Globus pallidus (tissue), 1 donor: Measurements from ENCODE around the gene TNFRSF8.
"Not testable (repeated sequence)": the region's sequence is repeated elsewhere in the genome, so short reads cannot be mapped to it uniquely, and the experiment has no call there.

ENCODE experiments used
- DNase-seq: peaks from one replicate; pipeline ENCODE4 v3.0.0-alpha.2; 2015; ENCODE audit warnings: low spot score

Gene TNFRSF8

GRCh38 chr1:12063141-12064072, at the start of gene TNFRSF8:
TSS of gene TNFRSF8 (plus strand) at chr1:12063303. CDS start at chr1:12063599, 296 bp downstream.
- DNase-seq: no peak

GRCh38 chr1:12014141-12014991, 48.7 kb upstream of the TNFRSF8 start:
- no peak for DNase-seq

GRCh38 chr1:12015001-12015491, 48.1 kb upstream of the TNFRSF8 start:
- no peak for DNase-seq

DNA sequence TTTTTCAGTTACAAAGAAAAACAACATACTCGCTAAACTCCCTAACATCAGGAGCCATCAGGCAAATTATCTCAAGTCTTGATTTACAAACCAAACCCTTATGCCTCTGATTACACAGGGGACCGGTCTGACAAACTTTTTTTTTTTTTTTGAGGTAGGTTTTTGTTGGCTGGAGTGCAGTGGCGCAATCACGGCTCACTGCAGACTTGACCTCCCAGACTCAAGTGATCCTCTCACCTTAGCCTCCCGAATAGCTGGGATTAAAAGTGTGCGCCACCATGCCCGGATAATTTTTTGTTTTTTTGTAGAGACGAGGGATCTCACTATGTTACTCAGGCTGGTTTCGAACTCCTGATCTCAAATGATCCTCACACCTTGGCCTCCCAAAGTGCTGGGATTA, 47.6 kb upstream of the TNFRSF8 start:
- no peak for DNase-seq

DNA sequence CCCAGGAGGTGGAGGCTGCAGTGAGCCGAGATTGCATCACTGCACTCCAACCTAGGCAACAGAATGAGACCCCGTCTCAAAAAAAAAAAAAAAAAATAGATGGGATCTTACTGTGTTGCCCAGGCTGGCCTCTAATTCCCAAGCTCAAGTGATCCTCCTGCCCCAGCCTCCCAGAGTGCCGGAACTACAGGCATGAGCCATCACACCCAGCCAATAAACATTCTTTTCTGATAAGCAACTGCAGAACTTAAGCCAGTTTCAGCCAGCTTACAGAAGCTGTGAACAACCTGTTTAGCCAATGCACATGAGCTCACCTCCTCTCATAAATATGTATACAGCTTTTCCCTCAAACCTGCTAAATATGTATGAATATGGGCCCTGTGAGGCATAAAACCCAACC, 46.9 kb upstream of the TNFRSF8 start:
- no peak for DNase-seq

DNA sequence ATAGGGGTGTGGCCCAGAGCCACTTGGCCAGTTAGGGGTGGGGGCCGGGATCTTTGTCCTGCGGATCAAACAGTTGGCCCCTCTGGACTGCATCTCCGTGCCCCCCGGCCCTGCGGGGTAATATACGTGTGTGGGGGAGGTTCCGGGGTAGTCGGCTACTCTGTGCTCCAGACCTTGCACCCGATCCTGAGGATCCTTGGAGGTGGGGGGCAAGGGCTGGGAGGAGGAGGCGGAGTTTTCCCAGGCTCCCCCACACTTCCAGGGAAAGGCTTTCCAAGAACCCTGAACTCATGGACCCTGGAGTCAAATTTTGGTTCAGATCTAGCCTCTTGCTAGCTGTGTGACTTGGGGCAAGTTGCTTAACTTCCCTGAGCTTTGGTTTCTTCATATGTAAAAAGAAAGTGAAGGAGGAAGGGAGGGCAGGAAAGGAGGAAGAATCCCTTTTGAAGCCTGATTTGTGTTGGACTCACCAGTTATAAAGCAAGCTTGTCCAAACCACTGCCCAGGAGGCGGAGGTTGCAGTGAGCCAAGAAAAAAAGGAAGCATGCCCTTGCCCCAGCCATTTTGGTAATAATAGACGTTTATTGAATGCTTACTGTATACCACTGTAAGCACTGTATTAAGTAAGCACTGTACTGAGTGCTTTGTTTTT, 43.1 kb upstream of the TNFRSF8 start:
- peak; percentile 8 for DNase-seq

DNA sequence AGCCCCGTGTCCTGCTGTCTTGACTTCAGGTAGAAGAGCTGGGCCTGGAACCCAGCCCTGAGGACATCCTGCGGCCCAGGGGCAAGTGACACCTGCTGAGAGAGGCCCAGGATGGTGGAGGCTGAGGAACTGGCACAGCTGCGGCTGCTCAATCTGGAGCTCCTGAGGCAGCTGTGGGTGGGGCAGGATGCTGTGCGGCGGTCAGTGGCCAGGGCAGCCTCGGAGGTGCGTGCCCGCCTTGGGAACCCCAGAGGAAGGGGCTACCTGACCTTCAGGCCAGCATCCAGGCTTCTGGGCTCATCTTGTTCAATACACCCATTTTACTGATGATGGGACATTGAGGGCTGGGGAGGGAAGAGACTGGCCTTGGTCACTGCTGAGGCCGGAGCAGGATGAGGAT, 41.5 kb upstream of the TNFRSF8 start:
- DNase-seq: no peak

DNA sequence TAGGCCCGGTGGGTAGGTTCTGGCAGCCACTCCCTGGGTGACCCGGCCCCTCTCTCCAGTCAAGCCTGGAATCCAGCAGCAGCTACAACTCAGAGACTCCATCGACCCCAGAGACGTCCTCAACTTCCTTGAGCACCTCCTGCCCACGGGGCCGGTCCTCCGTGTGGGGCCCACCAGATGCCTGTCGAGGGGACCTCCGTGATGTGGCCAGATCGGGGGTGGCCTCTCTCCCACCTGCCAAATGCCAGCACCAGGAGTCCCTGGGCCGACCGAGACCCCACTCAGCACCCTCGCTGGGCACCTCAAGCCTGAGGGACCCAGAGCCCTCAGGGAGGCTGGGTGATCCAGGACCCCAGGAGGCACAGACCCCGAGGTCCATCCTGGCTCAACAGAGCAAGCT, 41.1 kb upstream of the TNFRSF8 start:
- no peak for DNase-seq

- DNase-seq: no peak
Measured at GRCh38 chr1:12026586-12026985, 36.5 kb upstream of the TNFRSF8 start.

DNA sequence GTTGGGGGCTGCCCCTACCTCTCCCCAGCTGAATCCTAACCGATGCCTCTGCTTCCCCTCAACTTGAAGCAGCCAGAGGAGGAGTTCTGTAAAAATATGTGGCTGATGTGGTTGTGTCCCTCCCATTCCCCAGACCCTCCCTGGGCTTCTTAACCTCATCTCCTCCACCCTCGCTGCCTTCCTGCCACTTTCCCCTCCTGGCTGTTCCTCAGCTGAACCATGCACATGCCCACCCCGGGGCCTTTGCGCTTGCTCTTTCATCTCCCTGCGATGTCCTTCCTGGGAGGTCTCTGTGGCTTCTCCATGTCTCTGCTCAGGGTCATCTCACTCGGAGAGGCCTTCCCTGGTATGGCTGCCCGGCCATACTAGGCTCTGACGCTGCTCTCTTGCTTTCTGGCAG, 34.9 kb upstream of the TNFRSF8 start:
- DNase-seq: no peak

- no peak for DNase-seq
Measured at GRCh38 chr1:12028957-12029511, 34.1 kb upstream of the TNFRSF8 start.

DNA sequence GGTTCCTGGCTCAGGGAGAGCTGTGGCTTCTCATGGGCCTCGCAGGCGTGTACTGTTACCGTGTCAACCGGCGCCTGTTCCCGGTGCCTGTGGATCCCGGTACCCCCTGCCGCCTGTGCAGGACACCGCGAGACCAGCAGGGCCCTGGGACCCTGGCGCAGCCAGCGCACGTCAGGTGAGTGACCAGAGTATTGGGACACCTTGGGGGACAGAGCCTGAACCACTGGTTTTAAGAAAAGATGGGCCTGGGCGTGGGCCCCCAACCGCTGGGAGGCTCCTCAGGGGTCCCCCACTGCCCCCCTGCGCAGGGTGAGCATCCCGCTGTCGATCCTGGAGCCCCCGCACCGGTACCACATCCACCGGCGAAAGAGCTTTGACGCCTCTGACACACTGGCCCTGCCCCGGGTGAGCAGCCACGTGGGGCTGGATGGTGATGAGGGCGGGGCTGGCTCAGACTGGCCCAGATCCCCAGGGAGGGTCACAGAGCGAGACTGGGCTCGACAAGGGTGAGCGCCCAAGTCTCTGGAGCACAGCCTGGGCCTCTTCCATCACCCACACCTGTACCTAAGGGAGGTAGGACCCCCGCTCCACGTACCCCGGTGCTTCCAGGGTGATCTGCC, 33.3 kb upstream of the TNFRSF8 start:
- no peak for DNase-seq

- no peak for DNase-seq
Measured at GRCh38 chr1:12031039-12031980, 31.8 kb upstream of the TNFRSF8 start.

- no peak for DNase-seq
Measured at GRCh38 chr1:12032161-12032621, 30.9 kb upstream of the TNFRSF8 start.

DNA sequence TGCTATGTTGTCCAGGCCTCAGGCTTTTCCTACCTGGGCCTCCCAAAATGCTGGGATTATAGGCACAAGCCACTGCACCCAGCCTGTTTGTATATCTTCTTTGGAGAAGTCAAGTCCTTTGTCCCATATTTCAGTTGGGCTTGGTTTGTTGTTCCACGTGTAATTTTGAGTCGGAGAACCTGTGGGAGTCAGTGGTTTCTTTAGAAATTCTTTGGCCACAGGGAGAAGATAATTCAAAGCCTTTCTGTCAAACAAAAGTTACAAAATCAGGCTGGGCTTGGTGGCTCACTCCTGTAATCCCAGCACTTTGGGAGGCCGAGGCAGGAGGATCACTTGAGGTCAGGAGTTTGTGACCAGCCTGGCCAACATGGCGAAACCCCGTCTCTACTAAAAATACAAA, 29.7 kb upstream of the TNFRSF8 start:
- DNase-seq: not testable (repeated sequence)

GRCh38 chr1:12034381-12034801, 28.7 kb upstream of the TNFRSF8 start:
- peak; percentile 14 for DNase-seq

DNA sequence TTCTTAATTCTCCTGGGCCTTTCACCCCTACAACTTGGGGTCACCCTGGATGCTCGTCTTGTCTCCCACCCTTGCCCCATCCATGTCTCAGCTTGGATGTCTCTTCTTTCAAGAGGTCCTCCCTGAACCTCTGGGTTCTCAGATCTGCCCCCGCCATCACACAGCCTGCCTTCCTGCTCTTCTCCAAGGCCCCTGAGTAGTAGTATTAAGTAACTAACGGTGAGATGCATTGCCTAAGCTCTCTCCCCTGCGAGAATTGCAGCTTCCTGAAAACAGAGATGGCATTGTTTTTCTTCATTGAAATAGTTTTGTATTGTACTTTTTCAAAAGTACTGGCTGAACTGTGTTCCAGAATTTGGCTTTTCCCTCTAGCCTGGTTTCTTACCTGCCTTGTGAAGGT, 27.8 kb upstream of the TNFRSF8 start:
- DNase-seq: no peak

DNA sequence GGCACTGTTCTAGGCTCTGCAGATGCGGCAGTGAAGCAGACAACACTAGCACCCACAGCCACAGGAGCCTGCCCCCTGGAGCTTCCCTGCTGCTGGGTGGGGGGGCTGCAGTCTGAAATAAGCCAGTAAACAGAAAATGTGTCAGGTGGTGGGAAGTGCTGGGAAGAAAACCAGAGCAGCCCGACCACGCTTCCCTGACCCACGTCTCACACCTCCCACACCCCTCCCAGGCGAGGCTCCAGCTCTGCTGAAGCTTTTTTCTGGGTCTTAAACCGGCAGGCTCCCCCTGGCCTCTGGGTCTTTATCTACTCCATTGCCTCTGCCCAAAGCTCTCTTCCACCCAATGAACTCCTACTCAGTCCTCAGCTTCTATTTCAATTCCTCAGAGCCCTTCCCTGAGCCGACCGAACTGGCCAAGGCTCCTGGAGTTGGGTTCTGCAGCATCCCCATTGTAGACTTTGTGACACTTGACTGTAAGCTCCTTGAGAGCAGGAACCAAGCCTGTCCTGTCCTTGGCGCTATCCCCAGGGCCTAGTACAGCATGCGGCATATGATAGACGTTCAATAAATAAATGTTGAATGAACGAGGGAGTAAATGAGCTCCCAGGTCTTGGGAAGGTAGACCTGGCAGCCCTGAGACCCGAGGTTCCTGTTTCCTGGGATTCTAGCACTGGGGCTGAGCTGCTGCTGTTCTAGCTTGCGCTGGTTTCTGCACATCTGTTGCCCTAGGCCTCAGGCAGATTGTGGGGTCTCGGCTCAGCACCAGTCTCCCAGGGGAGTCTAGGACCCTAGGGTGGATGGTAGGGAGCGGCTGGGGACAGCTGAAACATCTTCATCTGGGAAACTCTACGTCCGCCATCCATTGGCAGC, 25.4 kb upstream of the TNFRSF8 start:
- DNase-seq: no peak
